HG03103 (cell line): ENCODE measurements around the gene GSX1.

Experiments
- ATAC-seq: cut with Tn5 transposase; IDR thresholded peaks from one replicate; pipeline ENCODE4 v1.9.1; 2021; ENCODE audit warnings: low read depth; ENCODE audit not compliant: unreplicated experiment

GSX1 gene

GRCh38 chr13:27826379-27827353, 34.4 kb downstream of the GSX1 start:
- ATAC-seq: no peak

DNA sequence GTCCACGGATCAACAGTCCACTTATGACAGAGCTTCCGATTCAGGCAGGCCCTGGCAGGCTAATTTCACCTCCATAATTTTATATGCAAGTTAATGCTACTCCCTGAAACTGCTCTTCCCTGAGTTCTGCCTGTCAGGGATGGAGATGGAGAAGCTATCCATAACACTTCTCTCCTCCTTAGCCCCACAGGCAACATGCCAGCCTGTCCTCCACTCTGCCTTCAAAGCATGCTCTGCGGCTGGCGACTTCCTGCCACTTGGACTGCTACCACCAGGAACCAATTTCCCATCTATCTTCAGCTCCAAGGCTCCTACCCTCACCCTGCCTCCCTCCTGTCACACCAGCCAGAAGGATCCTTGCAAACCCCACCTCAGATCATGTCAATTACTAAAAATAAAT, 35.4 kb downstream of the GSX1 start:
- no peak for ATAC-seq

- ATAC-seq: no peak
Observed at GRCh38 chr13:27830010-27830409, 37.7 kb downstream of the GSX1 start.

DNA sequence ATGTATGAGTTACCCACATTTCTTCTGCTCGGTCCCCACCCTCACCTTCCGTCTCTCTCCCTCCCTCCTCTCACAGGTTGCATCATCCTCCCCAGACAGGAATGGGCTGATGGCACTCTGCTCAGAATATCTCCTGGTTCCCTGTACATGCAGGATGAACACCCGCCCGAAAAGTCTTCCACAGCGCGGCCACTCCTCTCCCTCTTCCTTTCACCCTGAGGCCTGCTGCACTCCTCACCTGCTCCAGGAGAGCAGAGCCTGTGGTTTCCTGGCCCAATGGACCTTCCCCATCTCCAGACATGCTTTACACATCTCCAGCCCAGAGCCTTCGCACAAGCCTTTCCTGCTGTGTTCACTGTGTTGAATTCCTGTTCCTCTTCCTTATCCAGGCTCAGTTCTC, 40.9 kb downstream of the GSX1 start:
- ATAC-seq: no peak

DNA sequence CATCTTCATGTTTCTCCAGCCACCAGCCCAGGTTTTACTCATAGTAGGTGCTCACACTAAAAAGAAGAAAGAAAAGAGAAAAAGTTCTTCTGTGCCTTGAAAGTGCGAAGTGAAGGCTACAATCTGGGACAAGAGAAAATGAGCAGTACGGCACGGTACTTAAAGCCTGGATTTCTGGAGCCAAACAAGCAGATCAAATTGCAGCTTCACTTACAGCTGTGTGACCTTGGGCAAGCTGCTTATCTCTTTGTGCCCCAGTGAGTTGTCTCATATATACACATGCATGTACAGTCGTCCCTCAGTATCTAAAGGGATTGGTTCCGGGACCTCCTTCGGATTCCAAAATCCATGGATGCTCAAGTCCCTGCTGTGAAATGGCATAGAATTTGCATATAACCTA, 41.8 kb downstream of the GSX1 start:
- ATAC-seq: no peak

- no peak for ATAC-seq
Observed at GRCh38 chr13:27835799-27836198, 43.5 kb downstream of the GSX1 start.

DNA sequence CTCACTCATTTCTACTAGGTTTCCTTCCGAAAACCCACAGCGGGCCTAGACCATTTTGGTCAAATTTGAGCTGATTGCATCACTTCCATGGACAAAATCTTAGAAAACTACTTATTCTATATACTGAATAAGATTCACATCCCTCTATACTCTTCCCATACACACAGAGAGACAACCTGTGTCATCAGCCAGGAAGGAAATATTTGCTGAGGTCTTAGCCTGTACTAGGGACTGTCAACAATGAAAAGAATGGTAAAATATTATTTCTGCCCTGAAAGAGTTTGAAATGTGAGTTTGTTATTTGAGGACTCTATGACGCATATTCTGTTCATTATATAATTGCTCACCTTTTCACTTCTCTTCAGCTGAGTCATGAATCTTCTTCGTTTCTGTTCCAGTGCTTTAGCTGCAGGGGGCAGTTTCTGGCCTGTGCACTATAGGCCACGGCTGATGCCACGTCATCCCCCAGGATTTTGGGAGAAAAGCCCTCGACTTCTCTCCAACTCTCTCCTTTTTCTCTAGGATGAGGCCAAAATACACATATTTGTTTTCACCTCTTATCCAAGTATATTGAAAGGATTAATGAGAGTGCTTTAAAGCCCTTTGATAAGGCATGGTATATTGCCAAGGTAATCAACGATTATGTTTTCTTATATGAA, 47.7 kb downstream of the GSX1 start:
- ATAC-seq: no peak

- no peak for ATAC-seq
Observed at GRCh38 chr13:27842571-27842970, 50.3 kb downstream of the GSX1 start.
